ENCODE data around the gene MYRIP.

MYRIP gene

DNA sequence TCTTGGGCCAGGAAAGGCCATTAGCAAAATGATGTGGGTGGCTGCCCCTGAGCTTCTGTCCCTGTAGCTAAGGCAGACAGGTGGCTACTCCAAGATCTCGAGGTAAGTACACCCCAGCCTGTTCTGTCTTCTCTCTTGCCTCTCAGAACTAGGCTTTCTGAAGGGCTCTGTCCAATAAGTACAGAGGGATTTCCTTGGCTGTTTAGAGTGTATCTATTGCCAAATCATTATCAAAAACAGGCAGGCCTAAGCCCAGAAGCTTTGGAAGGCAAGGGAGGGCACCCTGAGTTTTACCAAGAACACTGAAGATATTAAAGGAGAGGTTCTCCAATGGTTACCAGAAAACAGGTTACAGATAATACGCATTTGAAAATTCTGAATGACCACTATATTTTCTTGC lies 156.6 kb downstream of the MYRIP start:
- Mint-ChIP-seq H3K27me3 (ENCODE audit: low read depth) (no peaks in the 10 kb centered on the region), H3K27ac (no peak overlapping the region), H3K9me3 (peaks cover 6% of the 10 kb centered on the region), H3K36me3 (ENCODE audit: low read depth) (no peaks in the 10 kb centered on the region), H3K4me3 (no peak overlapping the region), H3K4me1 (peaks cover 10% of the 10 kb centered on the region)
- TF ChIP-seq, protein P1, sequence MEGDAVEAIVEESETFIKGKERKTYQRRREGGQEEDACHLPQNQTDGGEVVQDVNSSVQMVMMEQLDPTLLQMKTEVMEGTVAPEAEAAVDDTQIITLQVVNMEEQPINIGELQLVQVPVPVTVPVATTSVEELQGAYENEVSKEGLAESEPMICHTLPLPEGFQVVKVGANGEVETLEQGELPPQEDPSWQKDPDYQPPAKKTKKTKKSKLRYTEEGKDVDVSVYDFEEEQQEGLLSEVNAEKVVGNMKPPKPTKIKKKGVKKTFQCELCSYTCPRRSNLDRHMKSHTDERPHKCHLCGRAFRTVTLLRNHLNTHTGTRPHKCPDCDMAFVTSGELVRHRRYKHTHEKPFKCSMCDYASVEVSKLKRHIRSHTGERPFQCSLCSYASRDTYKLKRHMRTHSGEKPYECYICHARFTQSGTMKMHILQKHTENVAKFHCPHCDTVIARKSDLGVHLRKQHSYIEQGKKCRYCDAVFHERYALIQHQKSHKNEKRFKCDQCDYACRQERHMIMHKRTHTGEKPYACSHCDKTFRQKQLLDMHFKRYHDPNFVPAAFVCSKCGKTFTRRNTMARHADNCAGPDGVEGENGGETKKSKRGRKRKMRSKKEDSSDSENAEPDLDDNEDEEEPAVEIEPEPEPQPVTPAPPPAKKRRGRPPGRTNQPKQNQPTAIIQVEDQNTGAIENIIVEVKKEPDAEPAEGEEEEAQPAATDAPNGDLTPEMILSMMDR (IDR thresholded peaks at IDR 0.05; ENCODE audit: unreplicated experiment in 3 of 3), result no peak

DNA sequence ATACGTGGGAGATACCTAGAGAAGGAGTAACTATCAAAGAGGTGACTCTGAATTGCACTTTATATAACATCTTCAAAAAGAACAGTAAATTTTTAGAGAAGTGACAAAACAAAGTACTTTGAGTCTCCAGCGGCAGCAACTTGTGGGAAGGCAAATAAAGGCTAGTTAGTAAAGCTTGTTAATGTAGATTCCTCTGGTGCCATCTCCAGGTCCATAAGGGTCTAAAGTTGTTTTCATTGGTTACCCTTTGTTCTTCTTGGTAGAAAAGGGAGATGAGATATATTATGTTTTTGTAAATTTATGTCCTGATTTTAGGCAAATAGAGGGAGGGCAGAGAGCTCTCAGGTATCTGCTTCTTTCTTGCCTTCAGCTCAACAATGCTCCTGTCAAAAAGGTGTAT lies 161.6 kb downstream of the MYRIP start:
- no peak overlapping the region for H3K27ac Mint-ChIP-seq
- TF ChIP-seq, protein P1 (IDR thresholded peaks at IDR 0.05; ENCODE audit: unreplicated experiment in 3 of 3), result no peak
- no peak overlapping the region for H3K4me3 Mint-ChIP-seq
- H3K36me3 Mint-ChIP-seq (ENCODE audit: low read depth), result no peaks in the 10 kb centered on the region
- no peaks in the 10 kb centered on the region for H3K27me3 Mint-ChIP-seq (ENCODE audit: low read depth)
- H3K4me1 Mint-ChIP-seq, result no peaks in the 10 kb centered on the region
- H3K9me3 Mint-ChIP-seq, result peaks cover 6% of the 10 kb centered on the region

DNA sequence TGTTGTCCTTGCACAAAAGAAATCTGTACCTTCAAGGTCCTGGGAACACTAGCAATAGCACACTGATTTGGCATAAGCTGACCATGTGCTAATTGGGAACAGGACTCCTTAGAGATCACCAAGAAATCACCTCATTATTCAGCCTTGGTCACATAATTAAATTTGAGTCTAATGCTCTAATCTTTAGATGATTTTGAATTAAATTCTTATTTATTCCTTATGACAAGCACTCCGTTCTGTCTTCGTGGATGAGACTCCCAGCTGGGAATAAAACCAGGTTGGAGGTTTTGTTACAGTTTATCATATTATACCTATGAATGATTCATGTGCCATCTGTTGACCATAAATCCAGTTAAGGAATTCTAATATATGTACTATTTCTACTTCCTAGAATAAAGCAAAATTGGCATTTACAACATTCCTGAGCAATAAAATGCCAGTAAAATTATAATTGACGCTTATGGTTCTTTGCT lies 162.2 kb downstream of the MYRIP start:
- H3K9me3 Mint-ChIP-seq, result peaks cover 6% of the 10 kb centered on the region
- H3K4me3 Mint-ChIP-seq, result no peak overlapping the region
- no peaks in the 10 kb centered on the region for H3K4me1 Mint-ChIP-seq
- H3K36me3 Mint-ChIP-seq (ENCODE audit: low read depth), result no peaks in the 10 kb centered on the region
- H3K27ac Mint-ChIP-seq, result no peak overlapping the region
- TF ChIP-seq, protein P1 (IDR thresholded peaks at IDR 0.05; ENCODE audit: unreplicated experiment in 3 of 3), result no peak
- H3K27me3 Mint-ChIP-seq (ENCODE audit: low read depth), result no peaks in the 10 kb centered on the region

DNA sequence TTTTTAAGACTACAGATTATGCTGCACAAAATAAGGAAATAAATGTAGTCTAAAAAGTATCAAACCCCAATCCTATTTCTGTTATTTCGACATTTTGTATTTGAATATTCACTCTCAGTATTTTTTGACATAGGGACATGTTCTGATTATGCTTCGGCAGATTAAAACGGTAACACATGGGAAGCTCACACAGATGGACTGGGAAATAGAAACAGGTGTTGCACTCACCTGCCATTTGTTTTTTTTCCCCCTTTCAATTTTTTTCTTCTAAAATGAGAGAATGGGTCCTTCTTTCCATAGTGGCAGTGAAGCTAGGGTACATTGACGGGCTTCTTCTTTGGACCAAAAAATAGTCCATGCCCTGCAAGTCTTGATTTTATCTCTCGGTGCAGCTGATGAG lies 163.1 kb downstream of the MYRIP start:
- H3K4me1 Mint-ChIP-seq, result no peaks in the 10 kb centered on the region
- H3K4me3 Mint-ChIP-seq, result no peak overlapping the region
- H3K36me3 Mint-ChIP-seq (ENCODE audit: low read depth), result no peaks in the 10 kb centered on the region
- peaks cover 6% of the 10 kb centered on the region for H3K9me3 Mint-ChIP-seq
- no peaks in the 10 kb centered on the region for H3K27me3 Mint-ChIP-seq (ENCODE audit: low read depth)
- TF ChIP-seq, protein P1 (IDR thresholded peaks at IDR 0.05; ENCODE audit: unreplicated experiment in 3 of 3), result no peak
- no peak overlapping the region for H3K27ac Mint-ChIP-seq

DNA sequence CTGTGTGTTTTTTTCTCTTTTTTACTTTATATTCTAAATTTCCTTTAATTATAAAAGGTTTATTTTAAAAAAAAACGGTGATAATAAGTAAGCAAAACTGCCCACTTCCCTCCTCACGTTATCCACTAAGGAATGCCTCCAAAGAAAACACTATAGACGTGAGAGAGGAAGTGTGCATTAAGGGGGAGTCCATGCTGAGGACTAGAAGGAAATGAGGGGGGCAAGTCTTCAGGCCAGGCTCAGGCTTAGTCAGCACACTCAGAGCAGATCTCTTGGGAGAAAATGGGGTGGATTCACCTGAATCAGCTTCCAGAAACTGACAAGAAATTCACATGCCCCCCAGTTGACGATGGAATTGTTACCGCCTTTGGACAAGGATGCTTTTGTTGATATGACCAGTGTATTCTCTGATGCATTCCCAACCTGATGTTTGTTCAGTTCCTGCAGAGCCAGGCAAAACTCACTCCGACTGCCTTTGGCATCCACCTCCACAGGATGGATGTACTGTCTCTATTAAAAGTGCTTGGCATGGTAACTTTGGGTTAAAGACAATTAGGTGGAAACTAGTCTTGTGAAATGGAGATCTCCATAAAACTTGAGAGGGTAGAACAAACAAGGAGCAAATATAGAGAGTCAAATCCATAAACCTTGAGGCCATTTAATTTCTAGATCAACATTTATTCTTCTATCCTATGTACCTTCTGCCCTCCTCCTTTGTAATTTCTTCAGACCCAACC lies 167.8 kb downstream of the MYRIP start:
- Mint-ChIP-seq H3K4me1 (peaks cover 9% of the 10 kb centered on the region), H3K9me3 (no peaks in the 10 kb centered on the region), H3K36me3 (ENCODE audit: low read depth) (no peaks in the 10 kb centered on the region), H3K27ac (no peak overlapping the region), H3K27me3 (ENCODE audit: low read depth) (no peaks in the 10 kb centered on the region), H3K4me3 (no peak overlapping the region)
- TF ChIP-seq, protein P1 (IDR thresholded peaks at IDR 0.05; ENCODE audit: unreplicated experiment in 3 of 3), result no peak

DNA sequence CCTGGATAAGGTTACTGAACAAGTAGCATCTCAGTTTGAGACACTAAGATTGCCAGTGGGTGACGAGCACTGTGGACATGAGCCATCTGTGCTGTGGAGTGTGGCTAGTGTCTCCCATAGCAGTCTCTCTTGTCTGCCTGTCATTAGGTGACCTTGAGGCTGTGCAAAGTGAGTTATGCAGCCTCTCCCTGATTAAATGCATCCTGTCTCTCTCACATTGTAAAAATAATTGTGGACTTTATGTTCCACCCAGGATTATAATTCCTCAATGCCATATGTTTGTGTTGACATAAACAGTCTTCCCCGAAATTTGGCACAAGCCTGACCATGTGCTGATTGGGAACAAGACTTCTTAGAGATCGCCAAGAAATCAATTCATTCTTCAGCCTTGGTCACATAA lies 168.9 kb downstream of the MYRIP start:
- H3K4me3 Mint-ChIP-seq, result no peak overlapping the region
- H3K27me3 Mint-ChIP-seq (ENCODE audit: low read depth), result no peaks in the 10 kb centered on the region
- TF ChIP-seq, protein P1 (IDR thresholded peaks at IDR 0.05; ENCODE audit: unreplicated experiment in 3 of 3), result no peak
- no peaks in the 10 kb centered on the region for H3K36me3 Mint-ChIP-seq (ENCODE audit: low read depth)
- peaks cover 9% of the 10 kb centered on the region for H3K4me1 Mint-ChIP-seq
- no peaks in the 10 kb centered on the region for H3K9me3 Mint-ChIP-seq
- H3K27ac Mint-ChIP-seq, result no peak overlapping the region
